Measurements from ENCODE around the gene CLDN4. TPM values are rescaled to one million over a fixed set of nuclear protein-coding genes. Genes with fewer than 3 reads are reported as not detected.
"Not testable (repeated sequence)": the region's sequence is repeated elsewhere in the genome, so short reads cannot be mapped to it uniquely, and the experiment has no call there.

Gene CLDN4
- total RNA-seq, 1 experiment from 2014 or later = 0.28 TPM

DNA sequence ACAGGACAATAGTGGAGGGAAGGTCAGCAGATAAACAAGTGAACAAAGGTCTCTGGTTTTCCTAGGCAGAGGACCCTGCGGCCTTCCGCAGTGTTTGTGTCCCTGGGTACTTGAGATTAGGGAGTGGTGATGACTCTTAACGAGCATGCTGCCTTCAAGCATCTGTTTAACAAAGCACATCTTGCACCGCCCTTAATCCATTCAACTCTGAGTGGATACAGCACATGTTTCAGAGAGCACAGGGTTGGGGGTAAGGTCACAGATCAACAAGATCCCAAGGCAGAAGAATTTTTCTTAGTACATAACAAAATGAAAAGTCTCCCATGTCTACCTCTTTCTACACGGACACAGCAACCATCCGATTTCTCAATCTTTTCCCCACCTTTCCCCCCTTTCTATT lies 34.1 kb upstream of the CLDN4 start:
- H3K36me3 Mint-ChIP-seq (ENCODE audit: insufficient read depth, unreplicated experiment); H3K27me3 Mint-ChIP-seq (ENCODE audit: insufficient read depth, unreplicated experiment); BruUV-seq (replicated peaks); H3K27ac Mint-ChIP-seq (ENCODE audit: low read depth, unreplicated experiment); DNase-seq (ENCODE audit: unreplicated experiment); POLR2A ChIA-PET; H3K4me3 Mint-ChIP-seq (ENCODE audit: unreplicated experiment); CTCF ChIA-PET; H3K9me3 Mint-ChIP-seq (ENCODE audit: unreplicated experiment); intact Hi-C loops (cut with micrococcal nuclease): not testable (repeated sequence)
- peaks cover 15% of the 10 kb centered on the region for H3K4me1 Mint-ChIP-seq (ENCODE audit: insufficient read depth, unreplicated experiment)

DNA sequence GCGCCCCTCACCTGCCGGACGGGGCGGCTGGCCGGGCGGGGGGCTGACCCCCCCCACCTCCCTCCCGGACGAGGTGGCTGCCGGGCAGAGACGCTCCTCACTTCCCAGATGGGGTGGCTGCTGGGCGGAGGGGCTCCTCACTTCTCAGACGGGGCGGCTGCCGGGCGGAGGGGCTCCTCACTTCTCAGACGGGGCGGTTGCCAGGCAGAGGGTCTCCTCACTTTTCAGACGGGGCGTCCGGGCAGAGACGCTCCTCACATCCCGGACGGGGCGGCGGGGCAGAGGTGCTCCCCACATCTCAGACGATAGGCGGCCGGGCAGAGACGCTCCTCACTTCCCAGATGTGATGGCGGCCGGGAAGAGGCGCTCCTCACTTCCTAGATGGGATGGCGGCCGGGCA lies 33.6 kb upstream of the CLDN4 start:
- H3K27me3 Mint-ChIP-seq (ENCODE audit: insufficient read depth, unreplicated experiment); BruUV-seq (replicated peaks); CTCF ChIA-PET; H3K4me3 Mint-ChIP-seq (ENCODE audit: unreplicated experiment); POLR2A ChIA-PET; intact Hi-C loops (cut with micrococcal nuclease); H3K36me3 Mint-ChIP-seq (ENCODE audit: insufficient read depth, unreplicated experiment); DNase-seq (ENCODE audit: unreplicated experiment); H3K27ac Mint-ChIP-seq (ENCODE audit: low read depth, unreplicated experiment); H3K9me3 Mint-ChIP-seq (ENCODE audit: unreplicated experiment): not testable (repeated sequence)
- H3K4me1 Mint-ChIP-seq (ENCODE audit: insufficient read depth, unreplicated experiment) = peaks cover 10% of the 10 kb centered on the region

DNA sequence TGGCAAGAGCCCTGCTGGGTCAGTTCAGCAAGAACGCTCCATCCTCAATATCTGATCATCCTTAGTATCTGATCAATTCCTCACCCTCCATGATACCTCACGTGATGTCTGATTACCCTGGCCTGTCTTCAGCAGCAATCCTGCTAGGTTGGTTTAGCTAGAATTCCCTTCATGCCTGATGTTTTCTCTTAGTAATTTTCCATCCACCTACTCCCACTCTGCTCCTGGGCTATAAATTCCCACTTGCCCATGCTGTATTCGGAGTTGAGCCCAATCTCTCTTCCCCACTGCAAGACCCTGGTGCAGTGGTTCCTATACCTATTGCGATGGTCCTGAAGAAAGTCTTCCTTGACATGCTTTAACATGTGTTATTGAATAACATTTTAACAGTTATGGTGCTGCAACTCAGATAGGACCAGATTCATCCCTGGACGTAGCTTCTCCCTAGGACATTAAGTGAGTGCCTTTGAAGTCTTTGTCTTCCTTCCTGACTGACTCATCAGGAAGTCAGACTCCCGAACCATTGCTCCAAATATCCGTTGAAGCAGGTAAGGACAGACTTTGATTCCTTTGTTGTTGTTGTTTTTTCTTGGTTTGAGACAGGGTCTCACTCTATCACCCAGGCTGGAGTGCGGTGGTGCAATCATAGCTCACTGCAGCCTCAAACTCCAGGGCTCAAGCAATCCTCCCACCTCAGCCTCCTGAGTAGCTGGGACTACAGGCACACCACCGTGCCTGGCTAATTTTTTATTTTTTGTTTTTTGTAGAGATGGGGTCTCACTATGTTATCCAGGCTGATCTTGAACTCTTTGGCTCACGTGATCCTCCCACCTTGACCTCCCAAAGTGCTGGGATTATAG lies 31.3 kb upstream of the CLDN4 start:
- peak; percentile 33 for DNase-seq (ENCODE audit: unreplicated experiment)
- POLR2A ChIA-PET = interaction anchor here (0.6 to 3.2 kb wide), 5 partner anchors 9 to 60 kb away, joined by 3 to 17 read pairs (median 9); partner anchors contain the start of gene ABHD11
- Mint-ChIP-seq H3K36me3 (ENCODE audit: insufficient read depth, unreplicated experiment) (no peaks in the 10 kb centered on the region), H3K4me3 (ENCODE audit: unreplicated experiment) (no peak overlapping the region), H3K27me3 (ENCODE audit: insufficient read depth, unreplicated experiment) (no peaks in the 10 kb centered on the region), H3K27ac (ENCODE audit: low read depth, unreplicated experiment) (no peak overlapping the region), H3K4me1 (ENCODE audit: insufficient read depth, unreplicated experiment) (peaks cover 8% of the 10 kb centered on the region), H3K9me3 (ENCODE audit: unreplicated experiment) (no peaks in the 10 kb centered on the region)
- no TSS peak for BruUV-seq (replicated peaks)
- TF ChIP-seq, protein P1, sequence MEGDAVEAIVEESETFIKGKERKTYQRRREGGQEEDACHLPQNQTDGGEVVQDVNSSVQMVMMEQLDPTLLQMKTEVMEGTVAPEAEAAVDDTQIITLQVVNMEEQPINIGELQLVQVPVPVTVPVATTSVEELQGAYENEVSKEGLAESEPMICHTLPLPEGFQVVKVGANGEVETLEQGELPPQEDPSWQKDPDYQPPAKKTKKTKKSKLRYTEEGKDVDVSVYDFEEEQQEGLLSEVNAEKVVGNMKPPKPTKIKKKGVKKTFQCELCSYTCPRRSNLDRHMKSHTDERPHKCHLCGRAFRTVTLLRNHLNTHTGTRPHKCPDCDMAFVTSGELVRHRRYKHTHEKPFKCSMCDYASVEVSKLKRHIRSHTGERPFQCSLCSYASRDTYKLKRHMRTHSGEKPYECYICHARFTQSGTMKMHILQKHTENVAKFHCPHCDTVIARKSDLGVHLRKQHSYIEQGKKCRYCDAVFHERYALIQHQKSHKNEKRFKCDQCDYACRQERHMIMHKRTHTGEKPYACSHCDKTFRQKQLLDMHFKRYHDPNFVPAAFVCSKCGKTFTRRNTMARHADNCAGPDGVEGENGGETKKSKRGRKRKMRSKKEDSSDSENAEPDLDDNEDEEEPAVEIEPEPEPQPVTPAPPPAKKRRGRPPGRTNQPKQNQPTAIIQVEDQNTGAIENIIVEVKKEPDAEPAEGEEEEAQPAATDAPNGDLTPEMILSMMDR (IDR thresholded peaks at IDR 0.05; ENCODE audit: unreplicated experiment) = no peak
- intact Hi-C loops (cut with micrococcal nuclease) = loop anchor here (10.0 kb wide), 1 partner anchor 55 kb away; no protein-coding TSS in a partner anchor
- CTCF ChIA-PET = no interaction called here

DNA sequence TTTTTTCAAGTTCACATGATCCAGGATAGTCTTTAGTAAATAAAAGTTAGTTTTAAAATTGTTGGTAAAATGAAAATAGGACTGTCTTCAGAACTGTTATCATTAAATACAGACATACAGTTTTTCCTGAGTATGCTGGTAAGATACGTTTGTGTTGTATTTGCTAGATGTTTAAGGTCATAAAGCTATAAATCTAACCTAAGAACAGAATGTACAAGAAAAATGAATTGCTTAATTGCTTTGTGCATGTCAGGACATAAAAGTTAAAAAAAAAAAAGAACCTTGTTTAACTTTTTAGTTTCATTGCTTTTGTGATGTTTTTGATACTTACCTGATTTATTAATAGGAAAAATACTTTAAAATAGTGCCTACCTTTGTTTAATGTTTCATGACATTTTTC lies 29.2 kb upstream of the CLDN4 start:
- Mint-ChIP-seq H3K27ac (ENCODE audit: low read depth, unreplicated experiment) (peak overlapping the region; percentile 8), H3K27me3 (ENCODE audit: insufficient read depth, unreplicated experiment) (no peaks in the 10 kb centered on the region), H3K4me1 (ENCODE audit: insufficient read depth, unreplicated experiment) (peaks cover 12% of the 10 kb centered on the region), H3K9me3 (ENCODE audit: unreplicated experiment) (no peaks in the 10 kb centered on the region), H3K4me3 (ENCODE audit: unreplicated experiment) (no peak overlapping the region), H3K36me3 (ENCODE audit: insufficient read depth, unreplicated experiment) (no peaks in the 10 kb centered on the region)
- BruUV-seq (replicated peaks) = no TSS peak
- CTCF ChIA-PET = interaction anchor here (0.6 to 1.1 kb wide), 2 partner anchors 45 to 224 kb away, joined by 3 to 6 read pairs; no protein-coding TSS in a partner anchor
- POLR2A ChIA-PET = interaction anchor here (1.1 to 3.2 kb wide), 5 partner anchors 7 to 62 kb away, joined by 3 to 17 read pairs (median 10); partner anchors contain the start of gene ABHD11
- TF ChIP-seq, protein P1 (IDR thresholded peaks at IDR 0.05; ENCODE audit: unreplicated experiment) = no peak
- intact Hi-C loops (cut with micrococcal nuclease) = loop anchor here (10.0 kb wide), 1 partner anchor 57 kb away; no protein-coding TSS in a partner anchor
- DNase-seq (ENCODE audit: unreplicated experiment) = no peak

DNA sequence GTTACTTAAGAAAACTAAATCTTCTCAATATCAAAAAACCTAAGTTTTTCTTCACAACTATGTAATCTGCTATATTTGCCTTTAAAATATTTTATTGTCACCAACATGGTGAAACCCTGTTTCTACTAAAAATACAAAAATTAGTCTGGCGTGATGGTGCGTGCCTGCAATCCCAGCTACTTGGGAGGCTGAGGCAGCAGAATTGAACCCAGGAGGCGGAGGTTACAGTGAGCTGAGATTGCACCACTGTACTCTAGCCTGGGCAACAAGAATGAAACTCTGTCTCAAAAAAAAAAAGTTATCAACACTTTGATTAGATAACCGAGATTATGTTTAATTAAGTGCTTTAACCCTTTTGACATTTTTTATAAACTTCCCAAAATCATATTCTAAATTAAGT lies 28.3 kb upstream of the CLDN4 start:
- no peaks in the 10 kb centered on the region for H3K36me3 Mint-ChIP-seq (ENCODE audit: insufficient read depth, unreplicated experiment)

More for the DNA sequence above, 28.3 kb upstream of the CLDN4 start:
- no peak for DNase-seq (ENCODE audit: unreplicated experiment)
- H3K9me3 Mint-ChIP-seq (ENCODE audit: unreplicated experiment) = no peaks in the 10 kb centered on the region
- no TSS peak for BruUV-seq (replicated peaks)
- intact Hi-C loops (cut with micrococcal nuclease) = loop anchor here (10.0 kb wide), 1 partner anchor 58 kb away; no protein-coding TSS in a partner anchor
- H3K27me3 Mint-ChIP-seq (ENCODE audit: insufficient read depth, unreplicated experiment) = no peaks in the 10 kb centered on the region
- no peak overlapping the region for H3K27ac Mint-ChIP-seq (ENCODE audit: low read depth, unreplicated experiment)
- CTCF ChIA-PET = no interaction called here
- no peak overlapping the region for H3K4me3 Mint-ChIP-seq (ENCODE audit: unreplicated experiment)
- POLR2A ChIA-PET = interaction anchor here (0.7 to 2.7 kb wide), 4 partner anchors 48 to 292 kb away, joined by 3 to 16 read pairs (median 6); partner anchors contain the start of gene ABHD11
- peaks cover 12% of the 10 kb centered on the region for H3K4me1 Mint-ChIP-seq (ENCODE audit: insufficient read depth, unreplicated experiment)
- TF ChIP-seq, protein P1 (IDR thresholded peaks at IDR 0.05; ENCODE audit: unreplicated experiment) = no peak
